Astrocyte of the cerebellum (primary cell): ENCODE data around the gene UCN3.

Experiments
- DNase-seq: peaks from one replicate; pipeline ENCODE4 v3.0.0-alpha.2; 2011; ENCODE audit warnings: low read depth
- H3K4me3 ChIP-seq: 2 replicates; pipeline ENCODE4 v1.5.1; 2011; ENCODE audit warnings: mild to moderate bottlenecking, low read depth, low read length, moderate library complexity
- in situ Hi-C: cut with HindIII; loops from 2 replicates; pipeline ENCODE4 v1.10.0; 2017; ENCODE audit warnings: low sequenced_read_pairs
- TF ChIP-seq, protein P1 (sequence below): IDR thresholded peaks from 2 replicates; pipeline ENCODE4 v1.5.1; 2012; ENCODE audit warnings: low read length, low read depth, moderate library complexity, mild to moderate bottlenecking; ENCODE audit errors: missing control alignments

The UCN3 gene

DNA sequence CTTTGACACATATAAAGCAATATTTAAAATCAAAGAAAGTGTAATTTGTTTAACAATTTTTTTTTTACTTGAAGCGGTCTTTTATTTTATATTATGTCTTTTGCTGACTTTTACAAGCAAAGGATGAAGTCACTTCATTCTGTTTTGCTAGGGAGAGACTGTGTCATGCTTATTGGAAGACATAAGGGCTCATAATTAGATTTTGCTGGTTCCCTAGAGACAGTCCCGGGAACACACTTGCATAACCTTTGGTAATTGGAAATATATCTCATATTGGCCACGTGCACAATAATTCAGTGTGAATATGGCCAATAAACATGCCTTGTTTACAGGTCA is 47.1 kb downstream of the UCN3 start:
- peak overlapping the region; percentile 73 for H3K4me3 ChIP-seq
- in situ Hi-C loops = no loop called here
- no peak for DNase-seq
- TF ChIP-seq, protein P1, sequence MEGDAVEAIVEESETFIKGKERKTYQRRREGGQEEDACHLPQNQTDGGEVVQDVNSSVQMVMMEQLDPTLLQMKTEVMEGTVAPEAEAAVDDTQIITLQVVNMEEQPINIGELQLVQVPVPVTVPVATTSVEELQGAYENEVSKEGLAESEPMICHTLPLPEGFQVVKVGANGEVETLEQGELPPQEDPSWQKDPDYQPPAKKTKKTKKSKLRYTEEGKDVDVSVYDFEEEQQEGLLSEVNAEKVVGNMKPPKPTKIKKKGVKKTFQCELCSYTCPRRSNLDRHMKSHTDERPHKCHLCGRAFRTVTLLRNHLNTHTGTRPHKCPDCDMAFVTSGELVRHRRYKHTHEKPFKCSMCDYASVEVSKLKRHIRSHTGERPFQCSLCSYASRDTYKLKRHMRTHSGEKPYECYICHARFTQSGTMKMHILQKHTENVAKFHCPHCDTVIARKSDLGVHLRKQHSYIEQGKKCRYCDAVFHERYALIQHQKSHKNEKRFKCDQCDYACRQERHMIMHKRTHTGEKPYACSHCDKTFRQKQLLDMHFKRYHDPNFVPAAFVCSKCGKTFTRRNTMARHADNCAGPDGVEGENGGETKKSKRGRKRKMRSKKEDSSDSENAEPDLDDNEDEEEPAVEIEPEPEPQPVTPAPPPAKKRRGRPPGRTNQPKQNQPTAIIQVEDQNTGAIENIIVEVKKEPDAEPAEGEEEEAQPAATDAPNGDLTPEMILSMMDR = no peak

GRCh38 chr10:5412277-5412941 is 47.6 kb downstream of the UCN3 start, which contains the start of gene NET1:
NET1 (plus strand) TSS chr10:5412557; CDS start chr10:5412693, 136 bp downstream.
- peak within 1 kb of the TSS; percentile 73 for H3K4me3 ChIP-seq
- DNase-seq = peak; percentile 70
- in situ Hi-C loops = no loop called here
- TF ChIP-seq, protein P1 = no peak

DNA sequence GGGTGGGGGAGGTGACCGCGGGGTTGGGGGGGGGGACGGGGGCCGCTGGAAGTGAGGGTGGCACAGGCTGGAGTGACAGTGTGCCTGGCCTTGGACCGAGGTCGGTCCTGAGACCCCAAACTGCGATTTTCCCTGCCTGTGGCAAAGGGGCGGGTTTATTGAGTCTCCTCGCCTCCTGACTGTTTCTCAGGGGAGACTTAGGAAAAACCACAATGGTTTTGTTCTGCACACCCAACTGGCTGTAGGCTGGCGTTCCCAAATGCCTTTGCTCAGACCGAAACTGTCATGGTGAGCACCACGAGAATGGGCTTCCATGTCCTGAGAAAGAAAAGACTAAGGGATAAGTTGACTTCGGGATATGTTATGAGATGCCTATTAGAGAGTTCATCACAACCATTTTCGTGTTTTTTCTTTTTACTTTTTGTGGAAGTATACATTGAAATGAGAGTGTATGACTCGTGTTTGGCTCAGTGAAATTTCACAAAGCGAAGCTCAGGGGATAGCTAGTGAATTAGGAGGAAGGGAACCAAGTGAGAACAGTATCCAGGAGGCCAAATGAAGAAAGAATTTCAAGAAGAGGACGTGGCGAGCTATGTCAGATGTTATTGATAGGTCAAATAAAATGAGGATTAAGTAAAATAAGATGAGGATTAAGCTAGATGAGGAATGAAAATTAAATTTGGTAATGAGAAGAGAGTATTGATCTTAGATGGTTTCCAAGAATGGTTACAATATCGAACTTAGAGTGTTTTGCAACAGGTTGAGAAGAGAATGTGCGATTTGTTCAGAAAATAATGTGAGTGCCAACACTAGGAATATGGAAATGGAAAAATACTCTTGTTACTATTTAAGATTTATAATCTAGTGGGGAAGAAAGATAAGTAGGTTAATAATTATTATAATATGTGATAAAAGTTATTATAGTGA is 48.5 kb downstream of the UCN3 start:
- DNase-seq = peak; percentile 36
- in situ Hi-C loops = no loop called here
- peak overlapping the region; percentile 73 for H3K4me3 ChIP-seq
- TF ChIP-seq, protein P1 = no peak

DNA sequence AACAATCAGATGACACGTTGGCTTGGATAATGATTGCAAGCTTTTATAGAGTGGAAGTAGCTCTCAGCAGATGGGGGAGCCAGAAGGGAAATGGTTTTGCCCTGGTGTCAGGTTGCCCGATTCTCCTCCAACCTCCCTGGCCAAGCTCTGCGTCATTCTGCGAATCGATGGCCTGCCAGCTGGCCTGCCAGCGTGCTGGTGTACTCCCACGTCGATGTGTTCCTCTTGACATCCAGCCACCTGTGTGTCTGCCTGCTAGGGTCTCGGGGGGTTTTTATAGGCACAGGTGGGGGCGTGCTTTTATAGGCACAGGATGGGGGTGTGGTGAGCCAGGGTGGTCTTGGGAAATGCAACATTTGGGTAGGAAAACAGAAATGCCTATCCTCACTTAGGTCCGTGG is 52.2 kb downstream of the UCN3 start:
- in situ Hi-C loops = no loop called here
- no peak for DNase-seq
- H3K4me3 ChIP-seq = no peak overlapping the region
- TF ChIP-seq, protein P1 = no peak

- TF ChIP-seq, protein P1 = no peak
- in situ Hi-C loops = no loop called here
- H3K4me3 ChIP-seq = no peak overlapping the region
- DNase-seq = no peak
Observed at GRCh38 chr10:5418584-5418983, 53.8 kb downstream of the UCN3 start.

DNA sequence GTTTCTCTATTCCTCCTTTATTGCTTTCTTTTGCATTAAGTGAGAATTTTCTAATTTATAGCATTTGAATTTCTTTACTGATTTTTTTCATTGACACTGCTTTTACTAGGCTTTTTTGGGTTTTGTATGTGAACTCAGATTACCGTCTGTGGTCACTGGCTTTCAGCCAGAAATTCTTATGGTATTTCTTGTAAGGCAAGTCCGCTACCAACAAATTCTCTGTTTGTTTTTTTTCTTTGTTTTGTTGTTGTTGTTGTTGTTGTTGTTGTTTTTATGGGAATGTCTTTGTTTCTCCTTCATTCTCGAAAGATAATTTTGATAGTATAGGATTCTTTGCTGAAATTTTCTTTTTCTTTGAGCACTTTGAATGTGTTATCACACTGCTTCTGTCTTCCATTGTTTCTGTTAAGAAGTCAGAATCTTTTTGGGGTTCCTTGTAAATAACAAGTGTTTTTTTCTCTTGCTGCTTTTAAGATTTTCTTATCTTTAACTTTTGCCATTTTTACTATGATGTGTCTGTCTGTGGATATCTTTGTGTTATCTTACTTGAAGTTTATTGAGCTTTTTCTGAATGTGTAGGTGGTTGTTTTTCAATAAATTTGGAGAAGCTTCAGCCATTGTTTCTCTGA is 54.8 kb downstream of the UCN3 start:
- in situ Hi-C loops = no loop called here
- no peak overlapping the region for H3K4me3 ChIP-seq
- TF ChIP-seq, protein P1 = no peak
- DNase-seq = peak; percentile 69
